ENCODE data around the gene SIVA1. TPM values are rescaled to one million over a fixed set of nuclear protein-coding genes. Genes with fewer than 3 reads are reported as not detected.

The SIVA1 gene
- total and polyA plus RNA-seq, 9 of the 15 experiments (the other 6 are each of a cell fraction or from before 2014, with no cell fraction given), result 4.2 to 186 (median 54.2) TPM

- TF ChIP-seq ZNF384 (IDR thresholded peaks at IDR 0.05; ENCODE audit: low read depth, low read length) (no peak), LARP7 (IDR thresholded peaks at IDR 0.05) (no peak), SMARCE1 (IDR thresholded peaks at IDR 0.05) (0 out of 2 replicates have a peak, but pooled peaks have one; percentile 22), NEUROD1 (IDR thresholded peaks at IDR 0.05; ENCODE audit: borderline replicate concordance, low read depth, low read length, partially characterized antibody) (no peak), ZBTB5 (IDR thresholded peaks at IDR 0.05) (no peak), KDM5B (IDR thresholded peaks at IDR 0.05; ENCODE audit: insufficient replicate concordance, low read depth, low read length) (no peak), ZNF143 (CRISPR knock-in tag; IDR thresholded peaks at IDR 0.05) (no peak), NCOR1 (IDR thresholded peaks at IDR 0.05) (no peak), ZNF512 (tag; IDR thresholded peaks at IDR 0.05) (no peak), TAF15 (IDR thresholded peaks at IDR 0.05; ENCODE audit: low read depth, low read length) (no peak), ZFX (CRISPR knock-in tag; IDR thresholded peaks at IDR 0.05) (no peak), TGIF2 (CRISPR knock-in tag; IDR thresholded peaks at IDR 0.05) (no peak), CREM (IDR thresholded peaks at IDR 0.05; ENCODE audit: low read depth) (no peak), POLR3A (IDR thresholded peaks at IDR 0.05; ENCODE audit: borderline replicate concordance, extremely low read depth, insufficient read depth, insufficient read length) (no peak), ESRRB (CRISPR knock-in tag; IDR thresholded peaks at IDR 0.05; ENCODE audit: borderline replicate concordance) (no peak), HMBOX1 (IDR thresholded peaks at IDR 0.05) (no peak), DACH1 (IDR thresholded peaks at IDR 0.05; ENCODE audit: partially characterized antibody) (no peak), ZNF445 (CRISPR knock-in tag; IDR thresholded peaks at IDR 0.05; ENCODE audit: low read depth) (no peak), ZNF830 (CRISPR knock-in tag; IDR thresholded peaks at IDR 0.05) (no peak), ZNF766 (CRISPR knock-in tag; conservative IDR thresholded peaks at IDR 0.05) (no peak), MCM2 (IDR thresholded peaks at IDR 0.05; ENCODE audit: low read depth) (no peak)
These were observed 41.7 kb downstream of the SIVA1 start (continued) for GRCh38 chr14:104794631-104794992.

Measured in K562 (cell line).